Nucleus accumbens (tissue), 56 donors: ENCODE data around the gene DENND2A.
"Not testable (repeated sequence)": the region's sequence is repeated elsewhere in the genome, so short reads cannot be mapped to it uniquely, and the experiment has no call there.

ENCODE experiments used
- DNase-seq, 56 donors: peaks; one replicate each; lab custom pipeline; 2025; lab: John Stamatoyannopoulos, UW

The DENND2A gene

GRCh38 chr7:140625192-140625558, 15.4 kb downstream of the DENND2A start:
- not testable (repeated sequence) for DNase-seq

- DNase-seq = no peak
Observed at GRCh38 chr7:140624392-140625191, 16.0 kb downstream of the DENND2A start.

DNA sequence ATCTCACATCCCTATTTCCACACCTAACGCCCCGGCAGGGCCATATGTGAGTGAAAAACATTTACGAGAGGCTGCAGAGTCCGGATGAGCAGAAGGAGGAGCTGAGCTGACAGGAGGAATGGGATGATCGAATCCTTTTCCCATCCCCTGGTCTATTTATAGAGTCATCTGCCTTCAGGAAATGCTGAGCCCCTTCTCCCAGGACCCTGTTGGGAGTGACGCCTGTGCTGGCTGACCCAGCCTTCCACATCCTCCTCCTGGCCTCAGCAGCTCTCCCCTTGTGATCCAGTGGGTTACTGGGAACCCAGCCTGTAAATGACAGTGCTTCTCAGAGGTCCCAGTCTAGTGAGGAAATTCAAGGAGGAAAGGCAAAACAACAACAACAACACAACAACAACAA, 16.6 kb downstream of the DENND2A start:
- DNase-seq = no peak

DNA sequence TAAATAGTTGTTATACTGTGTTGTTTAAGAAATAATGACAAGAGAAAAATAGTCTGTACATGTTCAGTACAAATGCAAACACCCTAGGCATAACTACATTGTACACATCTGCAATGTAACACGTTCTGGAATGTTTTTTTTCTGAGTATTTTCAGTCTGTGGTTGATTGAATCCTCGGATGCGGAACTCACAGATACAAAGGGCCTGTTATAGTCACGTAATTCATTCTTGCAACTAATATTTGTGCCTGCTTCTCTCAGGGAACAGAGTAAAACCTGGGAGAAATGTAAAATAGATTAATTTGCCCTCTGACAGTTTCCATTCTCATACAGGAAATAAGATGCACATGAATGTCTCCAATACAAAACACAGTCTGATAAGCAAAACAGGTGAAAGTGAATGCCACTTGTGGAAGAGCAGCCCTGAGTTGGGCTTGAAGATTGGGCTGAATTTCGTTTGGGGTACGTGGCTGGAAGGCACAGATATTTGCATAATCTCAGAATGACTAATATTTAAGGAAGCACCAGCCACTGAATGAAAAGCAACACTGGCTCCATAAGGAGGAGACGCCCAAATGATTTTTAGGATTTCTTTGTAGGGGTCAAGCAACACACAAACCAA, 19.1 kb downstream of the DENND2A start:
- DNase-seq = no peak

DNA sequence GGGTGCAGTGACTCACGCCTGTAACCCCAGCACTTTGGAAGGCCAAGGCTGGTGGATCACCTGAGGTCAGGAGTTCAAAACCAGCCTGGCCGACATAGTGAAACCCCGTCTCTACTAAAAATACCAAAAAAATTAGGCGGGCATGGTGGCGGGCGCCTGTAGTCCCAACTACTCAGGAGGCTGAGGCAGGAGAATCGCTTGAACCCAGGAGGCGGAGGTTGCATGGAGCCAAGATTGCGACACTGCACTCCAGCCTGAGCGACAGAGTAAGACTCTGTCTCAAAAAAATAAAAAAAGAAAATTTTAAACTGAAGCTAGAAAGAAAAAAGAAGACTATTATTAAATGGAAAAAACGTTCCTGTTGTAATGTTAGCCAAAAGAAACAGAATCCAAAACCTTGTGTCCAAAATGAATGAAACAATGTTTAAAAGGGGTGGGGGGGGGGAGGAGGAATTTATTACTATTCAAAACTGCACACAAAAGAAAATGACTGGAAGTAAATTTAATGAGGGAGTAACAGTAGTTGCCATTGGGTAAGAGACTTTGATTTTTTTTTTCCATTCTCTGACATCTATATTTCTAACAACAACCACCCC, 20.6 kb downstream of the DENND2A start:
- DNase-seq = not testable (repeated sequence)

DNA sequence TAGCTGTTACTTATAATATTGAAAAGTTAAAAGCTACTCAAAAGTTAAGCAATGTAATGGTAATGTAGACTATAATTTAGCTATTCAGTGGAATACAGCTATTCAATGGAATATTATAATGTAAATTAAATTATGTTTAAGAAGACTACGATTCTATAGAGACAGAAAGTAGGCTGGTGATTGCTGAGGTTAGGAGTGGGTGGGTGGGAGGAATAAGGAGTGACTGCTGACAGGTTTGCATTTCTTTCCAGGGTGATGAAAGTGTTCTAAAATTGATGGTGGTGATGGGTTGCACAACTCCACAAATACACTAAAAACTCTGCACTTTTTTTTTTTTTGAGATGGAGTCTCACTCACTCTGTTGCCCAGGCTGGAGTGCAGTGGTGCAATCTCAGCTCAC, 21.4 kb downstream of the DENND2A start:
- DNase-seq = no peak

GRCh38 chr7:140618306-140618705, 22.3 kb downstream of the DENND2A start:
- no peak for DNase-seq

- no peak for DNase-seq
Observed at GRCh38 chr7:140617081-140617480, 23.5 kb downstream of the DENND2A start.

DNA sequence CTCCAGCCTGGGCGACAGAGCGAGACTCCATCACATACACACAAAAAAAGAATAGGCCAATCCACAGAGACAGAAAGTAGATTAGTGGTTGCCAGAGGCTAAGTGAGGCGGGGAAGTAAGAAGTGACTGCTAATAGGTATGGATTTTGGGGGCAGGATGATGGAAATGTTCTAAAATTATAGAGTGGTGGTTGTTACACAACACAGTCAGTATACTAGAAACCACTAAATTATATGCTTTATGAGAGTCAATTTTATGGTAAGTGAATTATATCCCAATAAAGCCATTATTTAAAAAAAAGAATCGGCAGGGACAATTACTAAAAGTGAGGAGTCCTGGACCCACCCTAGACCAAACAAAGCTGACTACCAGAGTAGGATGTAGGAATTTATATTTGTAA, 24.3 kb downstream of the DENND2A start:
- no peak for DNase-seq

DNA sequence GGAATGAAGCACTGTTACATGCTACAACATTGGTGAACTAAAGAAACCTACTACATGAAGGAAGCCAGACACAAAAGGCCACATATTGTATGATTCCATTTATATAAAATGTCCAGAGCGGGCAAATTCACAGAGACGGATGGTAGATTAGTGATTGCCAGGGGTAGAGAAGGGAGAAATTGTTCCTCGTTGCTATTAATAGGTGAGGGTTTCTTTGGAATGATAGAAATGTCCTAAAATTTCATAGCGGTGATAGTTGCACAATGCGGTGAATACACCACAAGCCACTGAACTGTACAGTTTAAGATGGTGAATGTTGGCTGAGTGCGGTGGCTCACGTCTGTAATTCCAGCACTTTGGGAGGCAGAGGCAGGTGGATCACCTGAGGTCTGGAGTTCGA, 29.0 kb downstream of the DENND2A start:
- DNase-seq = no peak

DNA sequence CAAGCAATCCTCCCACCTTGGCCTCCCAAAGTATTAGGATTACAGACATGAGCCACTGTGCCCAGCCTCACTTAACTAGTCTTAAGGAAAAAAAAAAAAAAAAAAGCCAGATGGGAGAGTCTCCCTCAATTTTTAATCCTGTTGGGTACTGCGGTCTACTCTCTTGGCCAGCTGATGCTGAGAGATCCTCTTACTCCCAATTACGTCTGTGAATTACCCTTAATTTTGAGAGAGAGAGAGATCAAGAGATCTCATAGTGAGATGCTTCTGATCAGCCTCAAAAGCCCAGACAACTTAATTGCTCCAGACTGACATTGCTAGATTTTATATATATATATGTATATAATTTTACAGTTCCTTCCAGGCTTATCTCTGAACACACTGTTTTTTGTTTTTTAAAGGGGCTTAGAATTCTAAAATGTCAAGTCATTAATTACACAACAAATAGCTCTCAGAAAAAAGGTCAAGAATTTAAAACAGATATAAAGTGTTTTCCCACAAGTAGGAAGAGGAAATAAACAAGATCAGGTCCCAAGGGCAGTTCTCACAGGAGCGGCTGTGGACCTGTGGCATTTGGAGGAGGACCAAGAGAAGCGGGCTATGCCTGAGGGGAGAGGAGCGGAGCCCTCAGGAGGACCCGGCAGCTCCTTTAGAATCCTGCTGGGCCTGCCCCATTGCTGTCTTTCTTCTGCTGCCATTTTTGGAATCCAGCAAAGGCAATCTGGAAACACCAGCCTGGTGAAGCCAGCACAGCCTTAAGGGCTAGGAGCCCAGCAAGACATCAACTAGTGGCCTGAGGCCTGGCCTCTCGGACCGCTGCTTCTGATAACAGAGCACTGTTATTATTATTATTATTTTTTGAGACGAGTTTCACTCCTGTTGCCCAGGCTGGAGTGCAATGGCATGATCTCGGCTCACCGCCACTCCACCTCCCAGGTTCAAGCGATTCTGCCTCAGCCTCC, 30.1 kb downstream of the DENND2A start:
- DNase-seq = no peak

DNA sequence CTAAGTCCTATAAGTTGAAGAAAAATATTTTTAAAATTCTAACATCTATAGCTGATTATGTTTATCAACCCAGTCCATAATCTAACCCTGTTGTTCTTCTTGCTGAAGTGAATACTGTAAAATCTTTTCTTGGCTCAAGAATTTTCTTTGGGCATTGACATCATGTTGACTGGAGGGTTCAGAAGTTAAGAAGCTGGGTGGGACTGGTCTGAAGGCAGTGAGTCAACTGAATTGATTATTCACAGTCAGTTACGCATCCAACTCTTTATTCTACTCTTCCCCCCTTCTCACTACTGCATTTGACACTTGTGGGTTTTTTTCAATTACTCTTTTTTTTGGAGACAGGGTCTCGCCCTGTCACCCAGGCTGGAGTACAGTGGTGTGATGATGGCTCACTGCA, 31.0 kb downstream of the DENND2A start:
- DNase-seq = no peak

- DNase-seq = peak in 55 of 56 donors; percentile 6 to 93 (median 79)
Observed at GRCh38 chr7:140607441-140607989, 33.1 kb downstream of the DENND2A start.

DNA sequence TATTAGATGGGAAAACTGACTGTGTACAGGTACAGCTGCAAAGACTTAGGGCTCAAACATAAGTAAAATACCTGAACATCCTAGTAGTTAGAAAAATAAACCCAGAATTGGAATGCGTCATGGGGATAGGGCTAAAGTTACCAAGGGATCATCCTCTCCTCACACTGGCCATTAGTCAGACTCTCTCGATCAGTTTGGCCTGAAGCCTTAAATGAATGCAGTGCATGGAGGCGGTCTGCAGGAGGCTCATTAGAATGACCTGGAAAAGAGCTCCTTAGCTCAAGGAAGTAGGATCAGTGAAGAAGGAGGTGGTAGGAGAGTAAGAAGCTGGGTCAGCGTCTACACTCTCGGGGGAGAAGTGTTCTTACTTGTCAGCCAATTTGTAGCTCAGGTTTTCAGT, 35.3 kb downstream of the DENND2A start:
- no peak for DNase-seq

DNA sequence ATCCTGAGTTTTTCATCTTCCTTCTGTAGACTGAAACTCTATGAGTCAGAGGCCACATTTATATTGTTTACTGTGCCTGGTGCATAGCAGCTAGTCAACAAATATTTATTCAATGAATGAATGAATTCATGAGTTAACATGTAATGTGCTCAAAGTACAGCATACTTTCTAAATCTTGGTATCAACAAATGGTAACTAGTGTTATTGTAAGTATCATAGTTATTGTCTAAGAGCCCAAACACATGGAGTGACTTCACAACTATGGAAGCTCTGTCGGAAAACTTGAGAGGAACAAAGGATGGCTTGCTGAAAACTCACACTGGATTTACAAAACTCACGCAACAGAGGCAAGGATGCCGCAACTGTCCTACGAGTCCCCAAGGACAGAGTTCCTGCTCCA, 35.9 kb downstream of the DENND2A start:
- no peak for DNase-seq

GRCh38 chr7:140604076-140604475, 36.5 kb downstream of the DENND2A start:
- no peak for DNase-seq

GRCh38 chr7:140601566-140602174, 38.9 kb downstream of the DENND2A start:
- no peak for DNase-seq

GRCh38 chr7:140600341-140600740, 40.3 kb downstream of the DENND2A start:
- DNase-seq = no peak

DNA sequence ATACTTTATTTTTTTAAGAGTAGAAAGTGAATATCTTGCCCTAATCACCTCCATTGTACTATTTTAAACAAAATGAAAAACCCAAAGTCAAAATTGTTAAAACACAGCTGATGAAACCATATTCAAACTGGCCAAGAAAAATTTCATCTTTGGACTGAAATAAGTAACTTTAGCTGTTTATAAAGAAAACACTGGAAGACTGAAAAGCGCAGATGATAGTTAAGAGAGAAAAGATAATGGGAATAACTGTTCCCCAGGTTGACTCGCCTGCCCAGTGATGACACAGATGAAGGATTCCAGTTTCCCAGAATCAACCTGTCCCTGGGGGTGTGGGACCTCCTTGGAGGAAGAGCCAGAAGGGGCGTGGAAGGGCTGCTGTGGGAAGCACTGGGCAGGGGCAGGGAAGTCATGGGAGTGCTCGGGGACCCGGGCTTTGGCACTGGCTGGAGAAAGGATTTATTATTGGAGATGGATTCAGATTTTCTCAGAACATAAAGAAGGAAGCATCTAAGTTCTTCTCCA, 43.1 kb downstream of the DENND2A start:
- no peak for DNase-seq
